ENCODE data around the gene ATP6V0A1. TPM values are rescaled to one million over a fixed set of nuclear protein-coding genes. Genes with fewer than 3 reads are reported as not detected.
"Not testable (repeated sequence)": the region's sequence is repeated elsewhere in the genome, so short reads cannot be mapped to it uniquely, and the experiment has no call there.

ATP6V0A1 gene
- total RNA-seq, 1 donor, result 67.6 TPM

DNA sequence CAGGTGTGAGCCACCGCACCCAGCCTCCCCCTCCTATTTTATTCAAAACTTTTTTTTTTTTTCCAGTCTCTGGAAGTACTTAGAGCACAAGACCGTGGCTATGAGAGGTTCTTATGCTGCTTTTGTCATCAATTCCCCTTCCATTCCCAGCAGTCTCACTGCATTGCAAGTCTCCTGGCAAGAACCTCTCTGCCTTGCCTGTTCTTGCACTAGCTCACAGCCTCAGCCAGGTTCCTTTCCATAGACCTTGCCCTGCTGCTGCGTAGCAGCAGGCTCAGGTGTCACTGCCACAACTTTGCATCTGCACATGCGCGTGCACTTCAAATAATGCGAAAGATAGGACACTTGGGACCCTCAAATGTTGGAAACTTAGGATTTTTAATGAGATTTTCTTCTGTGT lies 15.6 kb downstream of the ATP6V0A1 start:
- DNase-seq (ENCODE audit: low read depth in 2 of 3, low spot score in 2 of 3), result no peak

DNA sequence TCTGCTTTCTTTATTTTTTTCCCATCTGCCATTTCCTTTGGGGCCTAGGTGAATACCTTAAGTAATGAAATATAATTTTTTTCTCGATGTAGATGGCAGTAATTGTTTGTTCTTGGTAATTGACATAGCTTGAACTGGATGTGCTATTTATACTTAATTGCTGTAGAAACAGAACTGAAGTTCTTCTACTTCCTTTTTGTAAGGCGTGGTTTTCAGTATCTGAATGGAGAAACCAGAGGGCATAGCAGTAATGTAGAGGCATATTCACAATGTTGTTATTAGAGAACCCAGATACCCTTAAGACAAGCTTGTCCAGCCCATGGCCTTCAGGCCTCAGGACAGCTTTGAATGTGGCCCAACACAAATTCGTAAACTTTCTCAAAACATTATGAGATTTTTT lies 16.4 kb downstream of the ATP6V0A1 start:
- DNase-seq (ENCODE audit: low read depth in 2 of 3, low spot score in 2 of 3), result no peak

DNA sequence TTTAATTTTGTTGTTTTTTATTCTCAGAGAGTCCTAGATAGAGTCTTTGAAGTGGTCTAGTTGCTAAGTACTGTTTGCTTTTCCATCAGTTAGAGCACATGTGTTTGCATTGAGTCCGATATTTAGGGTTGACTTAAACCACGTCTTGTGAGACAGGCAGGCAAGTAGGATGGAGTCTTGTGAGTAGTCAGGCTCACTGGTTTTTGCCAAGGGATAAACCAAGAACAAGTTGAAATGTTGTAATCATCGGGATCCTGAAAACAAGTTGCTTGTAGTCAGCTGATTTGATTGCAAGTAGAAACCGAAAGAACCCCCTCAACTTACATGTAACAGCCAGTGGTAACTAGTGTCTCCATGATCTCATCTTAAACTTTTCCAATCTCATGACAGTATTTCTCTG lies 17.2 kb downstream of the ATP6V0A1 start:
- no peak for DNase-seq (ENCODE audit: low read depth in 2 of 3, low spot score in 2 of 3)

DNA sequence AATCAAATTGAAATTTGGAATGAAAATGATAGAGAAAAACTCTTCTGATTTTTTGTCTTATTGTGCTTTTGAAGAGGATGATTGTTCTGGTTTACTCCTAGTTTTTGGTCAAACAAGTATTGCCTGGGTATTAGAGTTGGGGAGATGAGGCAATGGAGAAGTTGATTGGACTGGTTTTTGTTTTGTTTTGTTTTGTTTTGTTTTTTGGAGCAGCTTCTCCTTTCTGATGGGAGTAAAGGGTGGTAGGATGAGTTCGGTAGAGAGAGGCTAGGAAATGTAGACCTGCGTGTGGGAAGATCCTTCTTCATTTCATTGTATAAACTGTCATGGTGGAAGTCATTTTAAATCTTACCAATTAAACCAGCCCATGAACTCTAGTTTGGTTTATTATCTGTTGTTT lies 17.7 kb downstream of the ATP6V0A1 start:
- DNase-seq (ENCODE audit: low read depth in 2 of 3, low spot score in 2 of 3), result no peak

DNA sequence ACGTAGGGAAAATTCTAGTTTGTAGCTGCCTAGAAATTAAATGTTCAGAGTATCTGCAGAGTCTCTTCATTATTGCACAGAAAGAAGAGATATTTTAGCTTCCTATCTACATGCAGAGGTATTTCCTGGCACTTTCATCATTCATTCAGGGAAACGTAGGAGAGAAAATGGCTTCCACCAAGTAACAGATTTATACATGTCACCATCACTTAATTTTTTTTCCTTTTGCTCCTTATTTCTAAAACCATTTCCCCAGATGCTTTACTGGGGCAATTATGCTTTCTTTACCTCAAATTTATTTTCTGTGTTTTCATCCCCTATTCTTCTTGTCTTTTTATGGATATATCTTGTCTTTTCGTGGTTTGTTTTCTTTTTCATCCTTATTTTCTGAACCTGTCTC lies 18.5 kb downstream of the ATP6V0A1 start:
- DNase-seq (ENCODE audit: low read depth in 2 of 3, low spot score in 2 of 3), result no peak

DNA sequence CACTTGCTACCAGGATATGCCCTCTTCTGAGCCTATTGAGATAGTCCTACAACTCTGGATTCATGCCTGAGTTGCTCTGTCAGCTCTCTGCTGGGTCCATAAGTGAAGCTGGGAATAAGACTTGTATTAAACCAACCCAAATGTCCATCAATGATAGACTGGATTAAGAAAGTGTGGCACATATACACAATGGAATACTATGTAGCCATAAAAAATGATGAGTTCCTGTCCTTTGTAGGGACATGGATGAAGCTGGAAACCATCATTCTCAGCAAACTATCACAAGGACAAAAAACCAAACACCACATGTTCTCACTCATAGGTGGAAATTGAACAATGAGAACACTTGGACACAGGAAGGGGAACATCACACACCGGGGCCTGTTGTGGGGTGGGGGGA lies 19.1 kb downstream of the ATP6V0A1 start:
- DNase-seq (ENCODE audit: low read depth in 2 of 3, low spot score in 2 of 3), result not testable (repeated sequence)

DNA sequence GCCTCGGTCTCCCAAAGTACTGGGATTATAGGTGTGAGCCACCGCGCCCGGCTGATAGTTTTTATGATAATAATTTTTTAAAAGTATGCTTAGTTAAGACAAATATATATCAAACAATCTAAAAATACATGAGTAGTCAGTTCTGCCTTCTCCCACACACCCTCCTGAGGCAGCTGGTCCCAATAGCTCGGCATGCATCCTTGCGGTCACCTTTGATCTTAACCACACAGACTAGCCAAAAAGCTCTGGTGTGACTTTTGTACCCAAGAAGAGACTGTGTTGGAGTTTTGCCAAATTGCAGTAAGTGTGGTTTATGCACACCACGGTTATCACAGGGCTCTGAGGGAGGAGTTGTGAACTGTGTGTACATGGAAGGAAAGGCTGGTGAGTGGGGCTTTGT lies 25.6 kb downstream of the ATP6V0A1 start:
- peak in 1 of 3 donors; percentile 48 for DNase-seq (ENCODE audit: low read depth in 2 of 3, low spot score in 2 of 3)

DNA sequence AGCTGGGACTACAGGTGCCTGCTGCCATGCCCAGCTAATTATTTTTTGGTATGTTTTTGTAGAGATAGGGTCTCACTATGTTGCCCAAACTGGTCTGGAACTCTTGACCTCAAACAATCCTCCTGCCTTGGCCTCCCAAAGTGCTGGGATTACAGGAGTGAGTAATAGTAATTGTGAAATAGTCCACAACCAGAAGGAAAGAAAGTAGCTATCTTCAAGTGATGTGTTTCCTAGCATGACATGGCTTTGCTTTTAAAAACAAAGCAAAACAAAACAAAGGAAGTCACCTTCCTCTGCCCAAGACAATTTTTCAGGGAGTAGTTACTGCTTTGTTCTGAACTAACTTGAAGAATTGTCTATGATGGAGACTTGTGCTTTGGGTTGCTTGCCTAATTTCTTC lies 27.0 kb downstream of the ATP6V0A1 start:
- DNase-seq (ENCODE audit: low read depth in 2 of 3, low spot score in 2 of 3), result no peak

DNA sequence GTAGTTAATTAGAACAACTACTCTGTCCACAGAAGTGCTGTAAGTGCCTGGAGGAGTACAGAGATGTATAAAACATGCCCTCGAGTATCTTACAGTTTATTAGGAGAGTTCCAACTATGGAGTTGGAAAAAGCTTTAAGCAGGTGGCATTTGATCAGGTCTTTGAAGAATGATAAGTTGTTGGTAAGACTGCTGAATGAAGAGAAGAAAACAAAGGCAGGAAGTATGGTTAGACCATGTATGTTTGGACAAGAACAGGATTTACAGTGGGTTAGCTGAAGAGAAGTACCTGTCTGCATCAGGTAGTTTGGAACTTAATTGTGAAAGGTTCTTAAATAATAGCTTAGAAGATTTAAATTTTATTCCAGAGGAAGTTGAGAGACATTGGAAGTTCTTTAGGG lies 29.4 kb downstream of the ATP6V0A1 start:
- no peak for DNase-seq (ENCODE audit: low read depth in 2 of 3, low spot score in 2 of 3)

DNA sequence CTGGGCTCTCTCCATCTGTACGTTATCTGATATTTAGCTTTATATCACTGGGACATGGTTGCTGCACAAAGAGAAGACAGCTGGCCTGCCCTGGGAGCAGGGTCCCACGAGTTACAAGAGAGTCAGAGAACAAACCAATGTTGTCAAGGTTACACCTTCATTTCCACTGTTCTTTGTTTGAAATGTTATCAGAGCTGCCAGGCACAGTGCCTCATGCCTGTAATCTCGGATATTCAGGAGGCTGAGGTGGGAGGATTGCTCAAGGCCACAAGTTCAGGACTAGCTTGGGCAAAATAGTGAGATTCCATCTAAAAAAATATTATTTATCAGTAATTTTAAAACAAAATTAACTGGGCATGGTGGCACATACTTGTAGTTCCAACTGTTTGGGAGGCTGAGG lies 34.6 kb downstream of the ATP6V0A1 start:
- DNase-seq (ENCODE audit: low read depth in 2 of 3, low spot score in 2 of 3), result no peak

DNA sequence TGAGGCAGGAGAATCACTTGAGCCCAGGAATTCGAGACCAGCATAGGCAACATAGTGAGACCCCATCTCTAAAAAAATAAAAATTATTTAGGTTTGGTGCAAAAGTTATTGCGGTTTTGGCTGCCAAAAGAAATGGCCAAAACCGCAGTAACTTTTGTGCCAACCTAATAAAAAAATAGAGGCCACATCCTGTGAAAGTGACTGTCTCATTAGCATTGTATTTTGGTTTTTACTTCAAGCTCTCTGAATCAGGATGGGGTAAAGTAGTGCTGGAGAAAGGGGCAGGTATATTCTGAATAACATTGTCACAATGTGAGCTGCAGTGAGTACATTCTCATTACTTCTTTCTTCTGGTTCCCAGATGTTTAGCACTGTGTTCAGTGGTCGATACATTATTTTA lies 36.0 kb downstream of the ATP6V0A1 start:
- no peak for DNase-seq (ENCODE audit: low read depth in 2 of 3, low spot score in 2 of 3)

DNA sequence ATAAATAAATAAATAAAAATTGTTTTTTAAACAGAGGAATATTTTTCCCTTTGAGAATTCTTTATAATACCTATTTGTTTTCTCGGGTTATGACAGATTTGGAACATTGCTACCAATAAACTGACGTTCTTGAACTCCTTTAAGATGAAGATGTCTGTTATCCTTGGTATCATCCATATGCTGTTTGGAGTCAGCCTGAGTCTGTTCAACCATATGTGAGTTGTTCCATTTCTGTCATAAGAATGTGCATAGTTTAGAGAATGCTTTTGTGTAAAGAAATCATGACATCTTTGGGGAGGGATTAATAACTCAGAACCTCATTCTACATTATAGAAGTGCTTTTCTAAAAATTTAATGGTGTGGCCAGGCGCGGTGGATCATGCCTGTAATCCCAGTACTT lies 40.1 kb downstream of the ATP6V0A1 start:
- no peak for DNase-seq (ENCODE audit: low read depth in 2 of 3, low spot score in 2 of 3)

DNA sequence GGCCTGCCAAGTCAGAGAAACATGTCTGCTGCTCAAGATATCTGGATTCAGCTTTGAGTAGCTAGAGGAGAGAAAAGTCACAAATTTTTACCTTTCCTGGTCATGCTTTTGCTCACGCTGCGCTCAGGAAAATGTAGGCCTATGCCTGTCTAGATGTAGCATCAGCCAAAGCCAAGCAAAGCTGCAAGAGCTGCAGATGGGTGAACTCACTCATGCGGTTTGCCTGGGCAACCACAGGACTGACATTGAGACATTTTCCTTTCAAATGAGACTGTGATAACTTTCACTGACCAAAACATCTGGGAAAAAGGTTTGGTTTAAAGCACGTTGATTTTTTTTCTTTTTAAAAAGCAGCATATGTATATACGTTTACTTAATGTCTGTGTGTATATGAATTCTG lies 43.4 kb downstream of the ATP6V0A1 start:
- no peak for DNase-seq (ENCODE audit: low read depth in 2 of 3, low spot score in 2 of 3)

DNA sequence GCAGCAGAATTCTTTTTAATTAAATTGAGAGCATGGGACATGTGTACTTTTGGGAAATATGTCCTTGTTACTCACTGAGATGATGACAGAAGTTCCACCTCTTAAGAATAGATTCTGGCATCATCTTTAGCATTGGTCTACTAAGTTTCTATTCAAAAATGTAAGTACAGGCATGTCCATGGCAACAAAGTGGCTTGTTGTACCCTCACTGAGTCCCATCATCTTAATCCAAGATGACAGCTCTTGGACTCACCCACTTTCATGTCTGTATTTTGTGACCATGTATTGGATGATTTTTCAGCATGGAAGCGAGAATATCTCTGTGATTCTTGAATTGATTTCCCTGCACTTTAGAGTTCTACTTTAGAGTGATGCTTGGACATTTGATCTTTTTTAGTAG lies 44.2 kb downstream of the ATP6V0A1 start:
- DNase-seq (ENCODE audit: low read depth in 2 of 3, low spot score in 2 of 3), result no peak

DNA sequence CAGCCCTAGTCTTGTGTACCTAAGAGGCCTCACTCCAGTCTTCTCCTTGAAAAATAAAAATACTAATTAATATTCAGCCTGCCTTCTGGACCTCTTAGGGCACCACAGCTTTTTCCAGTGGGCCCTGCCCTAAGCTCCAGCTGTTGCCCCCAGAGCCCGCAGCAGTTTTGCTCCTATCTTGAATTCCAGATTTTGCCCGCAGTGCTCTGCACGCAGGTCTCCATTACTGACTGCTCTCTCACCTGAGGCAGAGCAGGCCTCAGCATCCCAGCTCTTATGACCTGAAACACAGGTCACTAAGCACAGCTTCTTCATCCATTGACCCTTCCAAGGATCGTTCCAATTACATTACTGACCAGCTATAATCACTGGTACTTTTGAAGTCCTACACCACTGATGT lies 49.0 kb downstream of the ATP6V0A1 start:
- DNase-seq (ENCODE audit: low read depth in 2 of 3, low spot score in 2 of 3), result no peak

DNA sequence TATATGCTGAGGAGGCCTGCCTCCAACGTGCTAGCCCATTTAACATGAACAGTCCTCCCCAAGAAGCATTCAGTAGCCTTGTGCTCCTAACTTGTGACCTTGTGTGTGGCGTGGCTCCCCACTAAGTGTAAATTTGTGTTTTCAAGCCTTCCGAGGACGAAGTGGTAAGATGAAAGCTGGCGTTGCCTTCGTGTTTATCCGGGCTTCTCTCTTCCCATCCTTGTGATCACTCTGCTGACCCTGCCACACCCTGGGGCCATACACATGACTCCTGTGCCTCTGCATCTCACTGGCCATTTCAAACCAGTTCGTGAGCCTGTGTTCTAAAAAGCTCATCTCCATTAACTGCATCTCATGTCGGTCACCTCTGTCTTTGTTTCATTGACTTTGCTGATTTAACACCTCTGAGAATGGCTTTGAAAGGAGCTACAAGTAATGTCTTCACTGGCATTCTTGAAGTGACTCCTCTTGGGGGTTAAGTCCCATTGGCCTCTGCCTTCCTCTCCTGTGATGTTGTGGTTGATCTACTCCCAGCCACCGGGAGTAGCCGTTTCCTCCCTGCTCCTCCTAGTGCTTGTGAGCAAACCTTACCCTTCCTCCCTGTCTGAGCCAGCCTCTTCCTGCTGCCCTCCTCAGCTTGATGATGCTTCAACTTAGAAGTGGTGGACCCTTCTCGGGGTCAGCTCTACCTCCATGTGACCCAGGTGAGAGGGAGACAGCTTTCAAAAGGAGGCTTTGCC lies 49.9 kb downstream of the ATP6V0A1 start:
- no peak for DNase-seq (ENCODE audit: low read depth in 2 of 3, low spot score in 2 of 3)

DNA sequence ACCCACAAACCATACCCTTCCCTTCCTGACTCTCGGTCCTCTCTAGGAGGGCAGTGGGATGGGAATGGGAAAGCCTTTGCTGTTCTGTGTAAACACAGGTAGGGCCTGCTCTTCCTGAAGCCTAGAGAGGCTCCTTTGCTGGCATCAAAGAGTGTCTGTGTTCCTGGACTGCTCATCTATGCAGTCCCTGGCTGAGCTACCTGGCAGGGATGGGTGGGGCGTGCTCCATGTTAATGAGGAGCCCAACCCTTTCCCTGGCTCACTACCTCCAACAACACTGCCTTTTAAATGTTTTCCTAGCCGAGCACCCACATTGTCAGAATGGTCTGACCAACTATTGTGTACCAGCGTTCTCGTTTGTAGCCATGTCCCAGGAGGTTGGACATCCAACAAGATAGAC lies 50.7 kb downstream of the ATP6V0A1 start:
- no peak for DNase-seq (ENCODE audit: low read depth in 2 of 3, low spot score in 2 of 3)

DNA sequence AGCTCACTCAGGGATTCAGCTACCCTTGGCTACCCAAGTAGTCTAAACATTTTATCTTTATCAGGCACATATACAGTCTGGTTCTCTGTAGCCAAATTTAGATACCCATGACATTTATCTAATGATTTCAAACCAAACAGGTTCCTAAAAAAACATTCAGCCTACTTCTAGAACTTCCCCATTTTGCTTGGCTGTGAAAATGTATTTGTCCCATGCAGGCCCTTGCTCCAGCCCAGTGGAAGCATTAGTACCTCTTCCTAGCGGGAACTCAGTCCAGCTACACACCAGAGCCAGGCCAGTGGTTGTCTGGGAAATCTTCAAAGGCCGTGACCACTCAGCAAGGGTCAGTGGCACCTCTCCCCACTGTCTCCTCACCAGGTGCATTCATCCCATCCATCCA lies 51.2 kb downstream of the ATP6V0A1 start:
- peak in 1 of 3 donors; percentile 29 for DNase-seq (ENCODE audit: low read depth in 2 of 3, low spot score in 2 of 3)

DNA sequence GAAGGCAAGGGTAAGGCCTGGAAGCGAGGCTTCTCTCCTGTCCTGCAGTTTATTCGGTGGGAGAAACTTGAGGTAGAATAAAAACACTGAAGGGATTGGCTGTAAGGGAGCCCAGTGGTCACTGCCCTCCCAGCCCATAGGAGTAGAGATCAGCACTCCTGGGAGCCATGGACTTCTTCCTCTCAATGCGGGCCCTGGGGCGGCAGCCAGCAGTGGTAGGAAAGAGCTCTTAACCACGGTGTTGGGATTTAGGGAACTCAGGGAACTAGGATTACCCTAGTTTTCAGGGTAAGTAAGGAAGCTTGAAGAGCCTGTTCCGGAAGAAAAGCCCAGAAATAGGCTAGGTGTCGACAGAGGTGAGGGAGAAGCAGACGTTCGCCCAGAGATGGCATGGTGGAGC lies 53.6 kb downstream of the ATP6V0A1 start:
- DNase-seq (ENCODE audit: low read depth in 2 of 3, low spot score in 2 of 3), result no peak

DNA sequence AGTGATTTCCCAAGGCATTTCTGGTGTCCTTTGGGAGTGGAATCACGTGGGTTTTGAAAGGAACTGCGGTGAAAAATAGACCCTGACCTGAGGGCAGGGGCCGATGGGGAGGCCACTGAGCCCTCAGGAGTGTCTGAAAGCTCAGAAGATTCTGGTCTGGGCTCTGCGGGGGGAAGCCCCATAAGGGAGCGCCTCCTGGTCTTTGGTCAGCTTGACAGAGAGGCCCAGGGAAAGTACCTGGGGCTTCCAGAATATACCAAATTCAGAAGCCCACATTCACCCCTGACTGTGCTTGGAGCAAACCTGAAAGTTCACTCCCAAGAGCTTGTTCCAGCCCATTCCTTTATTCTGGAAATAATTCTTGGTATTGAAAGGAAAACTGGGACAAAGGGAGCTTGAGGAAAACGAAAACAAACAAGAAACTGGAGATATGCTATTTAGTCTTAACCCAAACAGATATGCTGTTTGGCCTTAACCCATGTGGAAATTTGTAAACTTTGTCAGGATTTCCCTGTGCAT lies 54.1 kb downstream of the ATP6V0A1 start:
- DNase-seq (ENCODE audit: low read depth in 2 of 3, low spot score in 2 of 3), result no peak

DNA sequence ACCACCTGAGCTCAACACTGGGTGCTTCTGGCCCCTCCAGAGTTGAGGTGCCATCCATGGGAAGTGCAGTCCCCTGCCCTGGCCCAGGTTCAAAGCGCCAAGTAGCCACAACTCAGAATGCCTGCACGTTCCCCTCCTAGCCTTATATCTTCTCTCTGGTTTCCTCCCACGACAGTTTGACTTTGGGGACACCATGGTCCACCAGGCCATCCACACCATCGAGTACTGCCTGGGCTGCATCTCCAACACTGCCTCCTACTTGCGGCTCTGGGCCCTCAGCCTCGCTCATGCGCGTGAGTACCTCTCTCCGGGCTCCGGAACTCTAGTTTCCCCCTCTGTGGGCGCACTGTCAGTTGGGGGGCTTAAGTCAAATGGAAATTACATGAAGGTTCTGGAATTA lies 55.0 kb downstream of the ATP6V0A1 start:
- DNase-seq (ENCODE audit: low read depth in 2 of 3, low spot score in 2 of 3), result no peak

DNA sequence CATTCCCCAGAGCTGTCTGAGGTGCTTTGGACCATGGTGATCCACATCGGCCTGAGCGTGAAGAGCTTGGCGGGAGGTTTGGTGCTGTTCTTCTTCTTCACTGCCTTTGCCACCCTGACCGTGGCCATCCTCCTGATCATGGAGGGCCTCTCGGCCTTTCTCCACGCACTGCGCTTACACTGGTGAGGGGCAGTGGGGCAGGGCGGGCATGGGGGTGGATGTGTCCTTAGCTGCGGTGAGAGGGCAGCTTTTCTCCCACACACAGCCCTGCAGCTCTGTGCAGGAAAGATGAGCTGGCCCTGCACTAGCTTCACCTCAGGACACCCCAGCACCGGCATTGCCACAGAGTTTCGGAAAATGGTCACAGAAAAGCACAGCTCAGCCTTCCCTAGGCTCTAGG lies 55.6 kb downstream of the ATP6V0A1 start:
- DNase-seq (ENCODE audit: low read depth in 2 of 3, low spot score in 2 of 3), result no peak

DNA sequence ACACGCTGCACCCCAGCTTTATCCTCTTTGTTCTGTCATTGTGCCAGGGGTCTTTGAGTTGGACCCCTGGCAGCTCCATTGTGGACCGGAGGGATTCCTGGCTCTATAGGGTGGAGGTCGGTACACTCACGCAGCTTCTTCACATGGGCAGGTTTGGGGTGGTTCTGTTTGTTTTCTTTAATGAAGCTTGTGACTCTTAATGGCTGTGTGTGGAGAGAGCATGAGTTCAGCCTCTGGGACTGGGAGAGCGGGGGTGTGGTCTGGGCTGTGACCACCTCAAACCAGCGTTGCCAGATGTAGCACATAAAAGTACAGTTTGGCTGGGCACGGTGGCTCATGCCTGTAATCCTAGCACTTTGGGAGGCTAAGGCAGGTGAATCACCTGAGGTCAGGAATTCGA lies 56.2 kb downstream of the ATP6V0A1 start:
- no peak for DNase-seq (ENCODE audit: low read depth in 2 of 3, low spot score in 2 of 3)
